HG03066 (cell line): ENCODE data around the gene PKP4.
"Not testable (repeated sequence)": the region's sequence is repeated elsewhere in the genome, so short reads cannot be mapped to it uniquely, and the experiment has no call there.

Experiments used
- ATAC-seq: cut with Tn5 transposase; IDR thresholded peaks from one replicate; pipeline ENCODE4 v1.9.1; 2021; ENCODE audit warnings: low read depth; ENCODE audit not compliant: unreplicated experiment

Gene PKP4

DNA sequence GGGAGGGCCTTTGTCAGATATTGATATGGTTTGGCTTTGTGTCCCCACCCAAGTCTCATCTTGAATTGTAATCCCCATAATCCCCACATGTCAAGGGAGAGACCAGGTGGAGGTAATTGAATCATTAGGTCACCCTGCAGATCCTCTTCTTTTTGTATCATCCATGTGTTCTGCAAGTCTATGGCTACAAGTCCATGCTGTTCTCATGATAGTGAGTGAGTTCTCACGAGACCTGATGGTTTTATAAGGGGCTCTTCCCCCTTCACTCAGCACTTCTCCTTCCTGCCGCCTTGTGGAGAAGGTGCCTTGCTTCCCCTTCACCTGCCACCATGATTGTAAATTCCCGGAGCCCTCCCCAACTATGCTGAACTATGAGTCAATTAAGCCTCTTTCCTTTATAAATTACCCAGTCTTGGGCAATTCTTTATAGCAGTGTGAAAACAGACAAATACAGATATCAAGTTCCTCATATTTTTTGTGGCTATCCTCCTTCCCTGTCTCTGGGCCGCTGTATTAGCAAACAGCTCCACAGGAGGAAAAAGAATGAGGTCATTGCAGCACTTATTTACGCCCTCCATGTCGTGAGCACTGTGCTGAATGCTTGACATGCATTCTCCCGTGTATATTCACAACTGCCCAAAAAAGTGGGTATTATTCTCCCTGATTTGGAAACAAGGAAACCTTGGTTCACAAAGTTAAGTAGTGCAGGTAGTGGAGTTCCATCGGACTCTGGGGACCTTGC, 248.1 kb downstream of the PKP4 start:
- ATAC-seq = not testable (repeated sequence)

DNA sequence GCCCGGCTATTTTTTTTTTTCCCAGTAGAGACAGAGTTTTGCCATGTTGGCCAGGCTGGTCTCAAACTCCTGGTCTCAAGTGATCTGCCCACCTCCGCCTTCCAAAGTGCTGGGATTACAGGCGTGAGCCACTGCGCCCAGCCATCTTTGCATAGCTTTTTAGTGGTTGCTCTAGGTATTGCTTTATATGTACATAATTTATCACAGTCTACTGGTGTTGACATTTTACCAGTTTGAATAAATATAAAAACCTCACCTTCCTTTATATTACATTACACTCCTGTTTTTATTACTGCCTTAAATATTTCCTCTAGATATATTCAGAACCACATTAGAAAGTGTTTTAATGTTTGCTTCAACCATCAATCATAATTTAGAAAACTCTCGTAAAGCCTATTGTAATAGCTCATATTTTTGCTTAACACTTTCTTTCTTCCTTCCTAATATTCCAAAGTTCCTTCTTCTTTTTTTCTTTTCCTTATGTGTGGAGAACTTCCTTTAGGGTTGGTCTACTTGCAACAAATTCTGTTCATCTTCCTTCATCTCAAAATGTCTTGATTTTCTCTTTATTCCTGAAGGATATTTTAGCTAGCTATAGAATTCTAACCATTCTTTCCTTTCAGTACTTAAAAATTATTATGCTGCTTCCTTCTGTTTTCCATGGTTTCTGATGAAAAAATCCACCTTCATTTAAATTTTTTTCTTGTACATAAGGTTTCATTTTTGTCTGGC, 256.2 kb downstream of the PKP4 start:
- ATAC-seq = no peak

DNA sequence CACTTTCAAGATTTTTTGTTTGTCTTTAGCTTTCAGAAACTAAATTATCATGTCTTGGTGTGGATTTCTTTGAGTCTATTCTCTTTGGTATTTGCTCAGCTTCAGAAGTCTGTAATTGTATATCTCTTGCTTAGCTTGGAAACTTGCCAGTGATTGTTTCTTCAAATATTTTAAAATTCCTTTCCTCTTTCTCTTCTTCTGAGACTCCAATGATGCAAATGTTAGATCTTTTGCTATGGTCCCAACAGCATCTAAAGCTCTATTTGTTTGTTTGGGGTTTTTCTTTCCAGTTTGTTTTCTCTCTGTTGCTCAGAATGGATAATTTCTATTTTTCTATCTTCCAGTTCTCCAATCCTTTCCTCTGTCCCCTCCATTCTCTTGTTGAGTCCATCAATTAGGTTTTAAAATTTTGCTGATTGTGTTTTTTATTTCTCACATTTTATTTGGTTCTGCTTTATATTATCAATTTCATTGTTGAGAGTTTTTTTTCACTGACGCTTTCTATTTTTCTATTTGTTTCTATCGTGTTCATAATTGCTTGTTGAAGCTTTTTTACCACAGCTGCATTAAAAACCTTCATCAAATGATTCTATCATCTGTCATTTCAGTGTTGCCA, 256.9 kb downstream of the PKP4 start:
- no peak for ATAC-seq

DNA sequence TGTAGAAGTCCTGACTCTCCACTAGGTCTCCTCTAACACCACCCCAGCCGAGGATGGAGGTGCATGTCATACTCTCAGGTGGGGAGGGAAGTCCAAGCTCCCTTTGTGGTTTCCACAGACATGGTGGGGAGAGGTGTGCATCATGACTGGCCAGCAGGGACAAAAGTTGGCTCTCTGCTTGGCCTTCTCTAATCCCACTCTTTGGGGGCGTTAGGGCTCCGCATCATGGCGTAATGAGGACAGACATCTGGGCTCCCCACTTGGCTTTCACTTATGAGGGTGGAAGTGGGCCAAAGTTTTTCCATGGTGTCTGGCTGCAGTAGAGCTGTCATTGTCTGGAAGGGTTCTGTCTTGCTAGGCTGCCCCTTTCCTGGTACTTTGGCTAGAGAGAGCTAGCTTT, 257.7 kb downstream of the PKP4 start:
- no peak for ATAC-seq

DNA sequence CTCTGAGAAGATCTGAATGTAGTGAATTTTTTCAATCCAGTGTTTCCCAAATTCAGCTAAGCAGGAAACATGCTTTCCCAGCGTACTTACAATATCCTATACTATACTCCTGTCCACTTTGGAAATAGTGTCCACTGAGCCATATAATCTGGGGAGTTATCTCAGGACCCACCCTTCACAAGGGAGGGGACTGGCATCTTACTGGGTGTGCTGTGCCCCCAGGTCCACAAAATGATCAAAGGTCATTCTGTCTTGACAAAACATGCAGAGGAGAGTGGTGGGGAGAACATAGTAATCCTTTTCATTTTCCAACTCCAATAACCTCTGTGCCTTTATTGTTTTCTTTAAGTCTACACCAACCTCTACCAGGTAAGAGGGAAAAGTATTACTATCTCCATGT, 258.6 kb downstream of the PKP4 start:
- ATAC-seq = no peak

DNA sequence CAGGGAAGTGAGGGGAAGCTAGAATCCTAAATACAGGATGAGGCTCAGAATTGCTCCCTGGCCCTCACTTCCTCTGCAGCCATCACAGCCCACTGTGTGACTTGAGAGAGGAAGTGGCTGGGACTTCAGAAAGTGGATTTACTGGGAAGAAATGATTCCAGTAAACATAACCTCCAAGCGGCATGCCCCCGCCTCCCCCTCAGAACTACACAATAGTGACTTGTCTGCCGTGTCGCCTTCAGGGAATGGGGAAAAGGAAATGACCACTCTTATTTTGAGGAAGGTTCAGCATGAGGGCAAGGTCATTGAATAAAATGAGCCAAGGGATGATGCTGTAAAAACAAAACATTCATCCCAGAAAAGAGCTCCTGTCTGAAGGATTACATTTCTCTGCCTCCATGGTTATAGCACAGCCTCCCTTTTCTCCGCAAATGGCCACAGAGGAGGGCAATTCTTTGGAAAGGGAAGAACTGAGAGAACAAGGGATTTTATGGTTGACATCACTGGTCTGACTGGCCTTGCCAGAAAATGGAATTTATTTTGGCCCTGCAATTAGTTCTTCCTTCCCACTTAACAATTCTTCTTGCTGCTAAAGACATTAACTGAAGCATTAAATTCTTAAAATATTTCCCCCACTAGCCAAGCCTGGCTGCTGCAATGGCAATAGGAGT, 259.5 kb downstream of the PKP4 start:
- no peak for ATAC-seq

DNA sequence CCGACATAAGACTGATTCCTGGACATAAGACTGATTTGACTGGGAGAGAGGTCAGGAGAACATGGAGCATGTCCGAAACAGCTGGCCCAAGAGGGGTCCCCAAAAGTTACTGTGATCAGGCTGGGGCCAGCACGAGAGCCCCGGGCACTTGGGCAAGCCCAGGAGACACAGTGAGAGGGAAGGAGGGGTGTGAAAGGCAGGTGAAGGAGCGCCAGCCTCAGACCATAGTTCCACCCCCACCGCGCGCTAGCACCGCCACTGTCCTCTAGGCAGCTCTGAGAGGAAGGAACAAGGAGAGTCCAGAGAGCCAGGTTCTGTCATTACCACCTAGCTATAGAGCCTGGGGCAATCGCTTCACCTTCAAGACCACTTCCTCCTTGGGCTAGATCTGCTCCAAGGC, 260.2 kb downstream of the PKP4 start:
- ATAC-seq = no peak

DNA sequence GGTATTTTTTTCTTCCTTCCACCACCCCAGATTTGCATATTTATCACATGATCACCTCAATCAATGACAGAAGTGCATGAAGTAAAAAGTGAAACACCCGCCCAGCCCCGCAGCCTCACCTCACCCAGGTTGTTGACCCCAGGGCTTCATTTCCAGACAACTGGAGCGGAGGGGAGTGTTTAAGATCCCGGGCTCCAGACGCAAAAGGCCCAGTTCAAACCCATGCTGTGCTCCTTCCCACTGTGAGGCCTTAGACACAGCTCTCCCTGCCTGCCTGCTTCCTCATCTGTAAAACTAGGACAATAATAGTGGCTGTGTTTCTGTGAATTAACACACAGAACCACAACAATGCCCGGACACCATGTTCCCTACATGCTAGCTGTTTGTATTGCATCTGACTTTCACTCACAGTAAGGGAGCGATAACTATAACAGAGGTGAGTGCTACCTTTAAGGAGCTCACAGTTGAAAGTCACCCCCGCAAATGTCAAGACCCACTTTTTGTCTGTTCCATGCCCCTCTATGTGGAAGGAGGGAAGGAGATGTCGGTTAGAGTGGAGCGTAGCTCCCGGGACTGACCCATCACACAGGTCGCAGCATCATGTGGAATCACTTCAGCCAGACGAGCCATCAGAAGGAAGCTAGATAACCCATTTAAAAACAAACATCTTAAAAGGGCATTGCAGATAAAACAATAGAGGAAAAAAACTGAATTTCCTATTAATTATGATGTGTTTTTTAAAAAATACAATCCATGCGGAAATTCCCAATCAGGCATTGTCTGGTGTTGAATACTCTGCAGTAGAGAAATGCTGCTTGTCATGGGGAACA, 260.8 kb downstream of the PKP4 start:
- ATAC-seq = no peak

DNA sequence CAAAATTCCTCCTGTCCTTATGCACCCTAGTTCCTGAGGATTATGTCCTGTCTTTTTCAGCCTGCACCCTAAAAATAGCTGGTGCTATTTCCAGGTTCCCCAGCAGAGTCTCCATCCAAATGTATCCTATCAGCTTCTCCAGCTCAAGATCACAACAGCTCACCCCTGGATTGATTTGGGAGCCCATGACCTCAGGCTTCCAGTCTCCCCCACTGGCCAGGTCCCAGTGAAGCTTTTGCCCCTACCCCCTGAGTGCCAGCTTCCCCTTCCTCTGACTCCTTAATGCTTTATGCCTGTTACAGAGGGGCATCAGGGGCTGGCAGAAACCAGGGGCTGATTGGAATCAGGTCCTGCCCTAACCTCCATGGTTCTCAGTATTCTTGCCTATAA, 261.4 kb downstream of the PKP4 start:
- no peak for ATAC-seq

DNA sequence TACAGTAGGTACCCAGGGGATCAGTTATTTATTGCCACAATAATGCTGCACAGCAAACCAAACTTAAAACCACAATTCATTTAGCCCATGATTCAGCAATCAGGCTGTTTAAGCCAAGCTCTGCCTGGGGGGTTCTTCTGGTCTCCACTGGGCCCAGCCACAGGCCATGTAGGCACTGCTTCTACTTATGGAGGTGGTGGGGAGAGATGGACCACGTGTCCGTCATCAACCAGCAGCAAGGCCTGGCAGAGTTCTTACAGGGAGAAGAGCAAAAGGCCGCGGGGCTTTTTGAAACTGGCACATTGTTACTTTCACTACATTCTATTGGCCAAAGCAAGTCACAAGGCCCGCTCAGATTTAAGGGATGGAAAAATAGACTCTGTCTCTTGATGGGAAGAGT, 262.1 kb downstream of the PKP4 start:
- no peak for ATAC-seq

DNA sequence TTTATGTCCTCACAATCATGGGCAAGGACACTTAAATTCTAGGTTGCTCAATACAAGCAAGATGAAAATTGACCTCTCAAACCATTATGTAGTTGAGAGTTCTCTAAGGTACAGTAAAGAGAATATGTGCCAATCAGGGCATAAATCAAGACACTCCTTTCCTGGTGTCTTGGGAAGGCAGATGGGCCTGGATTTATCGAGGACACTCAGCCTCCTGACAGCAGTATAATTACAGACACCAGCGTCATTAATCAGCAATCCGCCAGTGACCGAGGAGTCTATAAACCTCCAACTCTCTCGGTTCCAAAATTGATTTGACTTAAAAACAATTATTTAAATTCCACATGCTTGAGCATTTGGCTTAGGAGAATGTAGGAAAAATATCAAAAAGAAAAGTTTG, 262.7 kb downstream of the PKP4 start:
- no peak for ATAC-seq

DNA sequence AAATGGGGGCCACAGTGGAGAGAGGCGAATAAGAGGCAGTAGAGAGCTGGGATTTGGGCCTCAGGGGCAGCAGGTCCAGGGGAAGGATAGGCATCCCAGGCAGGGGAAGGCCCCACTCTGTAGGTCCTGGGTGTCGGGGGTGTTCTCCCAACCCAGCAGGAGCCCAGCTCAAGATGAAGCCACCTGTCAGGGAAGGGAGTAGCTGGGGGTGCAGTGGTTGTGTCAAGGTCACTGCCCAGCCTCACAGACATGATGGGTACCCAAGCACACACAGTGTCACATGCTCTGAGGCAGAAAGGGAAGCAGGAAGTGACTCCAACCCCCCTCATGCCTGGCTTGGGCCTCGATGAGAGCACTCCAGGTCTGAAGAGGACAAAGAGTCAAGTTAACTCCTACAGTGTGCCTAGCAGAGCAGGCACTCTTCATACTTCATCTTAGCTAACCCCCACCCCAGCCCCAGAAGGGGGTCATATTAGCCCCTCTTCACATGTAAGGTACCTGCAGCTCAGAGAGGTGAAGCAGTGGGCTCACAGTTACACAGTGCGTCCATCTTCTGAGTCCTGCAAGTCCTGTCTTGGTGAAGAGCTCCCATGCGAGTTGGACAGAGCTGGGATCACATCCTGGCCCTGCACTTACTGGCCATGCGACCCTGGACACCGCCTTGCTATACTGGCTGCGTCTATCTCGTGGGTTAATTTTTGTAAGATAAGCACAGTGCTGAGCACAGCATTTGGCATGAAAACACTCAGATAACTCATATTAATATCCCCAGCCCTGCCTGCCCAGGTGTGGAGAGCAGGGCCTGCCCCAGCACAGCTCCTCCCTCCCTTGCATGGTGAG, 265.7 kb downstream of the PKP4 start:
- ATAC-seq = no peak

DNA sequence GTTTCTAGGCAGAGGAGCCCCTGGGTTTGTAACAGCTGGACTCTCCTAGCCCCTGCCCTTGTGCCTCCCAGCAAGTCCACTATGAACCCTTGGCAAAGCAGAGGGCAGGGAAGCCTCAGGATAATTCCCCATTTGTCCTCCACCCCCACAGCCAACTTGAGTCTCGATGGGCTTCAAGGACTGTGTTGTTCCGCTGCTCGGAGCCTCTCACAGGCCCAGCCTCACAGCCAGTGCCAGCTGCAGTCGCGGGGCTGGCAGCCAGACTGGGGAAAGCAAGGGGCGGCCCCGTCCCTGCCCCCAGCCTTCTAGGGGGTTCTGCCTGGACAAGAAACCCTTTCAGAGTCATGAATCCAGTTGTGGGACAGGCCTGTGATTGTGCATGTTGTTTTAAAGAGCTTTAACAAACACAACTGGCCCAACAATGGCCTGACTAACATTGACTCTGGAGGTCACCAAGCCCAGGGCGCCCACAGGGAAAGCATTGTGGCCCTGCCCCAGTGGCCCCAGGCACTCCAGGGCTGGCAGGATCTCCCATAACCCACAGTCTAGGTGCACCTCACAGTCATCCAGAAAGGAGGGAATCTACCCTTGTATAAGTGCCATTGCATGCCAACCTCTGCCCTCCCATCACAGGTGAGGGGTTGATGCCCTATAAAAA, 266.6 kb downstream of the PKP4 start:
- no peak for ATAC-seq

DNA sequence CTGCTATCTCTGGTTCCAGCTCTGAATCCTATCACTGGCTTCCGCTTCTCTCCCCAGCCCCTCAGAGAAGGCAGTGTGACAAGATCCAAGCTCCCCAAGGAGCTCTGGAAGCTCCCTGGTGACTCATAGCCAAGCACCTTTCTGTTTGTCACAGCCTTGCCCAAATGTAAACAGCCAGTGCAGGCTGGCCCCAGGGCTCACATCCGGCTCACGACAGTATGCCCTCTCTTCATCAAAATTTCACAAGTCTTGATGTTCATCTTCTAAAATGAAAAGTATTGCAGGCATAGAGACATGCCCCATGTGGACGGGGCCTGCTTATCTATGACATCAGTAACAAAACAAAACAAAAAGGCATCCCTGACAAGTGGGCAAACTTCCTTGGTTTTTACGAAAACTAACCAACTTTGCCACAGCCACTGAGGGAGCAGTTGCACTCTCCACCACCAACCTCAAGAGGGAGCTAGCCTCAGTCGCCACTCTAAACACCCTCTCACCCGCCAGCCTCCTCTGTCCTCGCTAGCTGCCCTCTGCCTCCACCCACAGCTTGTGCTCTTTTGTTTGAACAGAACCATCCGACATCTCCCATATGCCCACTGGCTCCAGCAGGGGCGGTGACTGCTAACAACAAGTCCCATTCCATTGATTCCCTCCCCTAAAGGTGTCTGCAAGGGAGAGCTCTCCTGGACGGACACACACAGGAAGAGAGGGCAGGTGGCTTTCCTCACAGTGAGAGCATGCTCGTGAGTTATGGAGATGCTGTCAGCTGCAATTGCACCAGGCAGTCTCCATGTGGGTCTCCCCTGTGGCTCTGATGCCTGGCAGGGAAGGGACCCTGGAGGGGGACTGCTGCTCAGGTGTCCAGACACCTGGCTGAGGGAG, 267.4 kb downstream of the PKP4 start:
- ATAC-seq = no peak

DNA sequence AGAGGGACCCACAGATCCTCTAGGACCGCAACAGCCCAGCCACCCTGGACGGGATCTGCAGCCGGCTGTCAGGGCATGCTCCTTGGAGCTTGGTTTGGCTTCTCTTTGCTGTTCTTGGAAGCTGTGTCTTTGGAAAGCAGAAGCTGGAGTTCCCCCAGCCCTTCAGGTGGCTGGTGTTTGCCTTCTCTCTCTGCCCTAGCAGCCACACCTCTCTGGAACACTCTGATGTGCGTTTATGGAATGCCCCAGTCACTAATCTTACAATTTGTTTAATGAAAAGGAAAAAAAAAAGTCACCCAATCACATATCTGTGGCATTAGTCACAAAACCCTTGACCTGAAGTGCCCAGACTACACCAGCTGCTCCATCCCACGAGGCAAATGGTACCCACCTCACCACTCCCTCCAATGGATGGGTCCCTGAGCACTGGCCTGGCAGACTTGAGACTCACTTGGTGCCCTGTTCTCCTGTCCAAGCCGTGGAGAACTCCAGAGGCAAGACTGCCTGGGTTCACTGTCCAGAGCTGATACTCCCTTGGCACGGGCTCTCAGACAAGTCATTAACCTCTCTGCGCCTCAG, 268.1 kb downstream of the PKP4 start:
- ATAC-seq = no peak

DNA sequence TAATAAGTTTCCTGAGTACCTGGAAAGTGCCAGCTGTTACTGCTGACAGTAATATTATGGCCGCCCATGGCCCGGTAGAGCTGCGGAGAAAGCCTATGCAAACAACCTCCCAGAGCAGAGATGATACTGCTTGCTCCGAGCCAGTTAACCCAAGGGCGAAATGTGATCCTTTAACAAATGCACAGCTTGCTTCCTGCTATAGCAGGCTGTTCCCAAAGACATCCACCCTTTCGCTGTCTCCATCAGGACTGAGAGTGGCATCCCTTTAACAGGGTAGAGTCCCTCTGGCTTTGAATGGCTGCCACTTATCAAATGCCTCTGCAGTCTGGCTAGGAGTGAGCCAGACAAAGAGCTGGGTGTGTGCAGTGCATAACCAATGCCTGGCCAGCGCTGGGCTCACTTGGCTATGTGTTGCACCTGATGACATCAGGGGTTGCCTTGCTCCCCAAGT, 268.7 kb downstream of the PKP4 start:
- ATAC-seq = no peak

DNA sequence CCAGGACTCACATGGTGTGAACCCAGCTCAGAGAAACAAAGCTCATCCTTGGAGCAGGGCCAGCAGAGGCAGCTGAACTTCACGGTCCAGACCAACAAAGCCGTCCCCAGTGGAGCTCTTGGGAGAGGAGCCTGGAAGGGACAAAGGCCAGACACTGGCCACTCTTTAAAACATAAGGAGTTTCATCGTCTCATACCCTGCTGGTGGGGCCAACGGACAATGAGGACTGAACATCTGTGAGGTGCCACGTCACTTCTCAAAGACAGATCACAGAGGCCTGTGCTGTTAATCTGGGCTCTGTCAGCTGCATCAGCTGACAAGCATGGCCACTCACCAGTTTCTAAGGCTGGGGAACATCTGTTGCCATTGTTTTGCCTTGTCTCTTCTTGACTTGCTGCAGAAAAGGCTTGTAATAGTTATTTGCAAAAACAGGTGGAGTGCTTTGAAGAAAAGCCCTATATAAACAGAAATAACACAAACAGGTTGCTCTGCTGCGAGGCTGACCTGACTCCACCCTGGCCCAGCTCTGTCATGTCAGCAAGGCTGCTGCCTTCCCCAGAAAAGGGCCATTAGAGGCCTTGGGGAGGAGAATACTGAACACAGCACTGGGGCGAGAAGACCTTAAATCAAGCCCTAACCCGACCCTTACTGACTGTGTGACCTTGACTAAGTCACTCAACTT, 270.3 kb downstream of the PKP4 start:
- ATAC-seq = no peak
